HG03571 (cell line): Measurements from ENCODE around the gene USP1.
A peak's percentile ranks its signal among the peaks of the same experiment; 100 is the strongest.

ENCODE experiments used
- ATAC-seq: cut with Tn5 transposase; IDR thresholded peaks from one replicate; pipeline ENCODE4 v1.9.1; 2021; ENCODE audit not compliant: unreplicated experiment

USP1 gene

DNA sequence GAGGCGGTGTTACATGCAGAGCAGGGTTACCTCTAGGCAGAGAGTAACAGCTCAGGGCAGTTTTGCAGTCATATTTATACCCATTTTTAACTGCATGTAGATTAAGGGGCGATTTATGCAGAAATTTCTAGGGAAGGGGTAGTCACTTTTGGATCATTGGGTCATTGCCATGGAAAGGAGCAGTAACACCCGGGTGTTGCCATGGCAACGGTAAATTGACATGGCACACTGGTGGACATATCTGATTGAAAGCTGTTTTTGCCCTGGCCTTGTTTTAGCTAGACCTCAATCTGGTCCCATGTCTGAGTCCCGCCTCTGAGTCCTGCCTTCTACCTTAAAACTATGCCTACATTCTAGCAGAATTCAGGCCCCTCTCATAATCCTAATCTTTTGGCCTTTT, 11.8 kb upstream of the USP1 start:
- no peak for ATAC-seq

DNA sequence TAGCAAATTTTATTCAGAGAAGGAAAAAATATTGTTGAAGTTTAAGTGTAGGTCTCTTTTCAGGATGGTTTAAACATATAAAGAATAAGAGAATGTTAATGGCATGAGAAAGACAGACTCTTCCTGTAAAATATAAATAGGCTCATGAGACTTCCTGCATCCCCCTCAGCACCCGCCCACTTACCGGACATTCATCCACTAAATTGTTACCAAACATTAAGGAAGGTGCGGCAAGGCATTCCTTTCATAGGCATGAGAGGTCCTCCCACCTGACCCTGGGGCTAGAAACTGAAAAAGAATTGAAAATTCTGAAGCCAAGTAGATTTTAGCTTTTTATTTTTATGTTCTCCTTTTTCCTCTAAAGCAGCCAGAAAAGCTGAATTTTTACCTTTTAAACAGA, 10.6 kb upstream of the USP1 start:
- no peak for ATAC-seq

DNA sequence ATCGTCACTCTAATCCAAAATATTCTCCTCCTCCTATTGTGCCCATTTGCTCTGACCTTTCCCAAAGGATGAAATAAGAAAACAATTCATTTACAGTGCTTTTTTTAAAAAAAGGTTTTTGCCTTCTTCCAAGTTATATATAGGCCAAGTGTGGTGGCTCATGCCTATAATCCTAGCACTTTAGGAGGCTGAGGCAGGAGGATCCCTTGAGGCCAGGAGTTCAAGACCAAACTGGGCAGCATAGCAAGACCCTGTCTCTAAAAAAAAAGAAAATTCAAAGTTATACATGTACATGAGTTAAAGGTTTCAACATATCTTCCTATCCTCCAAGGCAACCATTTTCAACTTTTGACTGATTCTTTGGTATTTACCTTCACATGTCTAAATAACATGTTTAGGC, 10.1 kb upstream of the USP1 start:
- no peak for ATAC-seq

DNA sequence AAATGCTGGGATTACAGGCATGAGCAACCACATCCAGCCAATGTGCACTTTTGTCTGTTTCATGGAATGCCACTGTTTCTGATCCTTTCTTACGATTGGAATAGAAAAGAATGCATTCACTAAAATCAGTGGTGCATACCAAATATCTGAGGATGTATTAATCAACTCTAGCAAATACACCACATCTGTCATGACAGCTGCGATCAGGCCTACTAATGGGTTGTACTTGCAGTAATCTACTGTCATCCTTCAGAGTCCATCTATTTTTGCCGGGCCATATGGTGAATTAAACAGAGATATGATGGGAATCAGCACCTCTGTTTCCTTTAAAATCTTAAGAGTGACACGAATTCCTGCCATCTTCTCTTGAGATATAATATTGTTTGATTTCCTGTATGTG, 8.5 kb upstream of the USP1 start:
- ATAC-seq: no peak

DNA sequence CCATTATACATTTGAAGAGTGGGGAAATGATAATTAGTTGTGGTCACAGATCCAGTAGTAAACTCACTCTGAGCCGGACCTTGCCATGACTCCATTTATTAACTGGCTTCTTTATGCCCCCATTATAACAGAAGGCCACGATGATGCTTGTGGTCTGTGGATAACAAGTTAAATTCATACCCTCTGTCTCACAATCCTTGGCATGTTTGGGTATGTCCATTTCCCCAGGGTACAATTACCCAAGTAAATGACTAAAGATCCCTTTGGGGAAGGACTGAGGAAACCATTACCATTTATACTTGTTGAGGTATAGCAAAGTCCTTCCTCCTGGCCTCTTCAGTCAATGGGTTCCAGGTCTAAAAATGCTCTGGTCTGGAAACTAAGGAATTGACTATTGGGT, 7.3 kb upstream of the USP1 start:
- ATAC-seq: no peak

DNA sequence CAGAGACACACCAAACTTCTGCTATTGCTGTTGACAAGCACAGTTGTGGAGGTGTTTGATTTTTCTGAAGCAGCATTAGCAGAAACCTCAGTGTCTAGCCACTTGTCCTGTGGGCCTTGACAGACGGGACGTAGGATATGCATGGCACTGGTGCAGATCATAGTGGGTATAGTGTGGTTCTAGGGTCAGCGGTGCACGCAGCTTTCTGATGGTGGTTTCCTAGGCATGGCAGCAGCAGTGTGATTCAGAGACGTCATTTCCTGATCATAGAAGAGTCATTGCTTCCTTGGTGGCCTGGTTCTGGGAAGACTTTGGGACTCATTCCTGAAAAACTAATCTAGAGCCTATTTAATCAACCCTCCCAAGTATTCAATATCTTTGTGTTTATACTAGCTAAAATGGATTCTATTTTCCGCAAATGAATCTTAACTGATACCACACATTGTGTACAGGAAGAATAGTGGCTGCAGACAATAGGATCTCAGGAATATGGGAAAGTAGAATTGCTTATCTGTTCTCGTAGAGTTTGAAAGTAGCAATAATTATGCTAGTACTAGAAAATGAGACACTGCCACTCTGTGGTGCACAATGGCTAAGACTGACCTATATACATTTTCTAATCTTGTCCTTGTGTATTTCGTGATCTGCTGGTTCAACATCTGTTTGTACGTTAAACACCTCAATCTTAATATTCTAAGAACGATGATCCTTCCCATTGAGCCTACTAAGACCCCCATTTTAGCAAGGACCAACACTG, 2.8 kb upstream of the USP1 start:
- ATAC-seq: no peak

DNA sequence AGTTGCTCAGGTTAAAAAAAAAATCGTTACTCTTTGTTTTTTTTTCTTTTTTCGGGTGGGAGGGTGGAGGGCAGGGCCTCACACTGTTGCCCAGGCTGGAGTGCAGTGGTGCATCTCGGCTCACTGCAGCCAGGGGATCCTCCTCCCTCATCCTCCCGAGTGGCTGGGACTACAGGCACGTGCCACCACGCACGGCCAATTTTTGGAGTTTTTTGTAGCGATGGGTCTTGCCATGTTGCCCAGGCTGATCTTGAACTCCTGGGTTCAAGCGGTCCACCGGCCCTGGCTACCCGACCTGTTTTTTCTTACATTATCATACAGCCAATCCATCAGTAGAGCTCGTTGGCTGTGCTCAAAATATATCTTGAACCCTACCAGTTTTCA, 2.2 kb upstream of the USP1 start:
- no peak for ATAC-seq

DNA sequence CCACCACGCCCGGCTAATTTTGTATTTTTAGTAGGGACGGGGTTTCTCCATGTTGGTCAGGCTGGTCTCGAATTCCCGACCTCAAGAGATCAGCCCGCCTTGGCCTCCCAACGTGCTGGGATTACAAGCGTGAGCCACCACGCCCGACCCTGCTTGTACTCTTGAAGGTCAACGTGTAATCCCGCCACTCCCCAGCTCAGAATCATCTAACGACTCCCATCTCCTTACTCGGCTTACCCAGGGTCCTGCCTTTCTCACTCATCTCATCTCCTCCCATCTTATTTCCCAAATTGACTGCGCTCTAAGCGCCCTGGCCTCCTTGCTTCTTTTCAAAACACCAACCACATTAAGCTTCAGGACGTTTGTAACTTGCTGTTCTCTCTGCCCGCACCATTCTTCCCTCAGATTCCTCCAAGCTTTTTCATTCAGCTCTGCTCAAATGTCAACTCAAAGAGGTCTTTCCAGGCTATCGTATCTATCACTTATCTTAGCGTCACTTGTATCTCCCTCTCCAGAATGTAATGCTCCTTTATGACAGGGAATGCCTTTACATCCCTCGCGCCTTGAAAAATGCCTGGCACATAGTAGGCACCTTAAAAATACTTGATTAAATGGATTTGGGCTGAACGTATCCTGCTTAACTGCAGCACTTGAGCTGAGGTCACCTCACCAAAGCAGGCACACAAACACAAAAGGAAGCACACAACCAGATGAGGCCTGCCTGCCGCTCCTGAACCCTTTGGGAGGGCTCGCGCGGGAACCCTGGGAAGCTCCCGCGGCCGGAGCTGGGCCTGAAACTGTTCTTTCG, 1.4 kb upstream of the USP1 start:
- no peak for ATAC-seq

DNA sequence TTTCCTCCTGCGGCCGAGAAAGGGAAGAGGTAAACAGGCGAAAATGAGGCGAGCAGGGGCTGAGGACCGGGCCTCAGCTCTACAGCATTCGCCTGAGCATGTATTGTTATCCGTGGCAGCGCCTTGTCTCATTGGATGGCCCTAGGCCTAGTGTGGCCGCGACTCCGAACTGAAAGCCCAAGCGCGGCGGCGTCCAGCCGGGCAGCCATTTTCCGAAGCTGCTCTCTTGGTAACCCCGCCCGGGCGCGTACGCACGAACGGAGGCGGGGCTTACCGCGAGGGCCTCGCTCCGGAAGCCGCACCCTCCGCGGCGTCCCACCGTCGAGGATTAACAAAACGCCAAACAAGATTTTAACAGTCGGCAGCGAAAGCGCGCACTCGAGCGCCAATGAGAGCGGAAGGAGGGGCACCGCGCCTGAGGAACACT, 797 bp upstream of the USP1 start:
- peak; percentile 69 for ATAC-seq

DNA sequence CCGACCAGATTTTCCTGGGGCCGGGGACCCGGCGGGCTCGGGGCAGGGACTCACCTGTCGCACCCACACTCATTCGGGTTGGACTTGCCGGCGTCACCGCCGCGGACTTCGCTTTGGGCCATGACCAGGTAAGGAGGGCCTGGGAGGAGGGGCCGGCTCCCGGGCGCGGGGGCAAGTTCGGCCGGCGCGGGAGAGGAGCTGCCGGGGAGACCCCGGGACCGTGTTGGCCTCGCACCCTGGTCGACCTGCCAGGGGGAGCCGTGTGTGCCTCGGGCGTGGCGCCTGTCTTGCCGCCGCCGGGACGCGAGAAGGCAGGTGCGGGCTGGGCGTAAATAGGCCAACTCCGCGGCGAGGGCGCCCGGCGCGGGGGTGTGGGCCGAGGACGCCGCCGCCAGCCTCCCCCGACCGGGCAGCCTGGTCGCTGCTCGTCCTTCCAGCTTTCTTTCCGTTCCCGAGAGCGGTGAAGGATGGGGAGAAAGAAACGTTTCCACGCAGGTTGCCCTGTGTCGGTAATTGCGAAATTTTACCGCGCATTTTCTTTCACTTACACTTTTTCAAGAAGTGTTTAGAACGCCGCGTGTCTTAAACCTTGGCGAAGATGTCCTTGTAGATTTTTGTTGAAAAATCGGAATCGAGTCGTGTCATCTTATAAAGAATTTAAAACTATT, 558 bp downstream of the USP1 start:
- ATAC-seq: no peak

DNA sequence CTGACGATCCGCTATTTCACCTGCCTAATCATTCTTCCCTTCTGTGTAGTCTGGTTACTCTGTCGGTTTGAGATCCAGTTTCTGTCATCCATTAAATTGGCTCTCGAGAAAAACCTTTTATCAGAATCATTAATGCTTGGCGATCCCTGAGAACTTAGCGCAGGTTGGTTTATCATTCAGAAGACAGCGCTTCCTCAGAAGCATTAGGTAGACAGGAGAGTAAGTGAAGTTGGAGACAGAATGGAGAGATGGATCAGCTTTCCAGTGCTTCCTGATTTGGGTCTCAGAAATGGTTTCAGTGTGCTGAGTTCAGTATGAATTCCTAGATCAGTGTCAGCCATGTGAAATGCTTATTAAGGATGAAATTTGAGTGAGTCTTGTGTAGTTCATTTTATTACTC, 1.3 kb downstream of the USP1 start:
- ATAC-seq: no peak

DNA sequence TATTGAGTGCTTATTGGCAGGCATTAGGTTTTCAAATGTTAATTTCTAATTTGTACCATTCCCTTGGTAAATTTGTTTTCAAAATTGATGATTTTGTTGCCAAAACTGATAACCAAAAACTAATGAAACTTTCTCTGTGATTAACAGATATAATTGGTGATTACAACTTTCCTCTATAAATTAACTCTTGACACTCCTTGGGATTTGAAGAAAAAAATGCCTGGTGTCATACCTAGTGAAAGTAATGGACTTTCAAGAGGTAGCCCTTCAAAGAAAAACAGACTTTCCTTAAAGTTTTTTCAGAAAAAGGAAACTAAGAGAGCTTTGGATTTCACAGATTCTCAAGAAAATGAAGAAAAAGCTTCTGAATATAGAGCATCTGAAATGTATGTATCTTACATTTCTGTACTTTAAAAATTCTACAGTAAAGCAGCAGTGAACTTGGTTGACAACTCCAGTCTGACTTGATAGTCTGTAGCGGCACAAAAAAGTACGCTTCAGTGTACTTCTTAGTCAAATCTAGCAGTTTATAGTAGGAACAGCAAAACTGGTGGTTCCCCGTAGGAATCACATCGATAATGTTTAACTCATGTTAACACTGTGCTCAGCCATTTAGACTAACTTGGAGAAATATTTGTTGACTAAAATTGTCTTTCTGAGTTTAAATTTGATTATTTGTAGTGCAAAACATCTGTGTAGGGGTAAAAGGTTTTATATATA, 3.0 kb downstream of the USP1 start:
- peak; percentile 33 for ATAC-seq

DNA sequence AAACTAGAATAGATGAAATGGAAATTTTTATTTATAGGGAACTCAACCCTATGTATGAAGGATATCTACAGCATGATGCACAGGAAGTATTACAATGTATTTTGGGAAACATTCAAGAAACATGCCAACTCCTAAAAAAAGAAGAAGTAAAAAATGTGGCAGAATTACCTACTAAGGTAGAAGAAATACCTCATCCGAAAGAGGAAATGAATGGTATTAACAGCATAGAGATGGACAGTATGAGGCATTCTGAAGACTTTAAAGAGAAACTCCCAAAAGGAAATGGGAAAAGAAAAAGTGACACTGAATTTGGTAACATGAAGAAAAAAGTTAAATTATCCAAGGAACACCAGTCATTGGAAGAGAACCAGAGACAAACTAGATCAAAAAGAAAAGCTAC, 7.9 kb downstream of the USP1 start:
- ATAC-seq: no peak

DNA sequence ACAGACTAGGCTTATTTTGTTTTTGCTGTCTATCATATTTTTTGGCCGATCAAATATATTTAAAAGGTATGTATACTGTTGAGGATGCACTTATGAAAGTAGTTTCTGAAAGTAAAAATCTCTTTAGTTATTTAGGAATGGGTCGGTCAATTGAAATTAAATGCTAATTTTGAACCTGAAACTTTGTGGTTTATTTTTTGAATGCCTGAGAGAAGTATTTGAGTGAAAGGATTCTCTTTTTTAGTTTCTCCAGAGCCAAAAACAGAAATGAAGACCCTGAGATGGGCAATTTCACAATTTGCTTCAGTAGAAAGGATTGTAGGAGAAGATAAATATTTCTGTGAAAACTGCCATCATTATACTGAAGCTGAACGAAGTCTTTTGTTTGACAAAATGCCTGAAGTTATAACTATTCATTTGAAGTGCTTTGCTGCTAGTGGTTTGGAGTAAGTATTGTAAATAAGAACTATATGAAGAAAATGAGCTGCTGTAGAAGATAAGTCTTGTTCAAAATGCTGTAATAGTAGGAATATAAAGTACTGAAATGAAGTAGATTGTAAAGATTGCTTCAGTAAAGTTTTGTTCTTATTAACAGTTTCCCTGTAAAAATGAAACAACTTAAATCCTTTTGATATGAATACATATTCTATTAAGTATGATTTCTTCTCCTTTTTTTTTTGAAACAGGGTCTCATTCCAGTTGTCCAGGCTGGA, 11.5 kb downstream of the USP1 start:
- no peak for ATAC-seq

DNA sequence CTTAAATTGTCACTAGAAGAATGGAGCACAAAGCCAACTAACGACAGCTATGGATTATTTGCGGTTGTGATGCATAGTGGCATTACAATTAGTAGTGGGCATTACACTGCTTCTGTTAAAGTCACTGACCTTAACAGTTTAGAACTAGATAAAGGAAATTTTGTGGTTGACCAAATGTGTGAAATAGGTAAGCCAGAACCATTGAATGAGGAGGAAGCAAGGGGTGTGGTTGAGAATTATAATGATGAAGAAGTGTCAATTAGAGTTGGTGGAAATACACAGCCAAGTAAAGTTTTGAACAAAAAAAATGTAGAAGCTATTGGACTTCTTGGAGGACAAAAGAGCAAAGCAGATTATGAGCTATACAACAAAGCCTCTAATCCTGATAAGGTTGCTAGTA, 13.5 kb downstream of the USP1 start:
- no peak for ATAC-seq

DNA sequence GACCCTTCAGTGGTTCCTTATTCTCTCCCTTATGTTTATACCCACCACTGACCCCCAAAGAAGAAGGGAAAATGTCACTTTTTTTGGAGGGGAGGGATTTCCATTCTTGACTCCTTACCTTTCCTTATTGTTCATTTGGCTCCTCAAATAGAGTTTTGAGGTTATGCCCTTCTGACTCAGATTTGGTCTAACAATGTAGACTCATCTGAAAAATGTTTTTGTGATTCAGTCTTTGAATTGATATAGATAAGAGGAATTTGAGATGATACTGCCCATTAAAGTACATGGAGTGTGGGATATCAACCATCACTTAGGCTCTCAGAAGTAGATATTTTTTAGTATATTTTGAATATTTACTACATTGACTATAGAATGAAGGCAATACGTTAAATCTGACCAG, 16.1 kb downstream of the USP1 start:
- ATAC-seq: no peak

DNA sequence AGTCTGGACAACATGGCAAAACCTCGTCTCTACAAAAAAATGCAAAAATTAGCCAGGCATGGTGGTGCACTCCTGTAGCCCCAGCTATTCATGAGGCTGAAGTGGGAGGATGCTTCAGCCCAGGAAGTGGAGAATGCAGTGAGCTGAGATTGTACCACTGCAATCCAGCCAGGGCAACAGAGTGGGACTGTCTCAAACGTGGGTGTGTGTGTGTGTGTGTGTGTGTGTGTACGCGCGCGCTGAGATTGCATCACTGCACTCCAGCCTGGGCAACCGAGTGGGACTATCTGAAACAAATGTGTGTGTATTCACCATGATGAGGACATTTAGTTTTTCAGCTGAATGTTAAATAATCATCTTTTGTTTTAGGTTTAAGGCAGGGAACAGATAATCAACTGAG, 21.1 kb downstream of the USP1 start:
- ATAC-seq: no peak

DNA sequence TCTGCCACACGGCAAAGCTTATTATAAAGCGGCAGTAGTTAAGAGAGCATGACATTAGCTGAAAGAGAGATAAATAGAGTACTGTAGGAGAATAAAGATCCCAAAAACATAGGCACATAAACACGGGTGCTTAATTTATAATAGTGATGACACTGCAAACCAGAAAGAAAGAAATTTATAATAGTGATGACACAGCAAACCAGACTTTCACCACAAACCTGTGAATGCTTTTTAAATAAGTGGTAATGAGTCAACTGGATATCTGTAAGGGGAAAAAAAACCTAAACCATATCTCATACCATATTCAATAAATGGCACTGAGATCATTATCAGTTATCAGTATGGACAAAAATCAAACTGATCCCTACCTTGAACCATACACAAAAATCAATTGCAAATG, 25.5 kb downstream of the USP1 start:
- no peak for ATAC-seq

DNA sequence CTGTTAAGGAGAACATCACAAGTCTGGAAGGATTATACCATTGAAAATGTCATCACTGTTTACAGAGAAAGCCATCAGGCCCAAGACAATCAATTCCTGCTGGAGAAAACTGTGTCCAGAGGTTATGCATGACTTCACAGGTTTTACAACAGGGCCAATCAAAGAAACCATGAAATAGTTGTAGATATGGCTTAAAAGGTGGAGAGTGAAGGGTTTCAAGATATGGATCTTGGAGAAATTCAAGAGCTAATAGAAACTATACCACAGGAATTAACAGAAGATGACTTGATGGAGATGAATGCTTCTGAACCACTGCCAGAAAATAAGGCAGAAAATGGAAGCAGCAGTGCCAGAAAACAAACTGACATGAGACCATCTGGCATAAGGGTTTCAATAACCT, 30.2 kb downstream of the USP1 start:
- ATAC-seq: no peak

DNA sequence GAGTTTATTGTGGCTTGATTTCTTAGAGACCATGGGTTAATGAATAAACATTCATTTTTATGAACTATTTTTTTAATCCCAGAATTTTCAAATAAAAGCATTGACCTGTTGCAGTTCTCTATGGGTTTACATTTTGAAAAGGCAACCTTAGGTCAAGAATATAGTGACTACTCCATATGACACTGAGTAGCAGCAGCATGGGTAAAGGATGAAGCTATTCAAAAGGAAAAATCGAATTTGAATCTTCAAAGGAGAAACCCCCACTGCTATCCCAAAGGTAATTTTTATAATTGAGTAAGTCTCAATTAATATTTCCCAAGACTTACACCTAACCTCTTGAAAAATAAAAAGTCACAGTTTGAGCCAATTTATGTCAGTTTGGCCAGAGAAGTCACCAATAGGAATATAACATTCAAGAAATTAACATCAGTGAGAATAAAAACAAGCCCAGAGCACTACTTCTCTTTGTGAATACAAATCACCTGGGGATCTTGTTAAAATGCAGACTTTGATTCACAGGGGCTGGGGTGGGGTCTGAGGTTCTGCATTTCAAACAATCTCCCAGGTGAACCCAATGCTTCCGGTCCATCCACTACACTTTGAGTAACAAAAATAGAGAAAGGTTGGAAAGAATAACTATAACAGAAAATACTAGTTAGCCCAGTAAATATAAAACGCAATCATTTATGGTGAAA, 39.8 kb downstream of the USP1 start:
- ATAC-seq: no peak
